Fibroblast of mammary gland (primary cell): ENCODE data around the gene SCN2B.

ENCODE experiments used
- DNase-seq: peaks from one replicate; pipeline ENCODE4 v3.0.0-alpha.2; 2010; ENCODE audit warnings: low read depth
- H3K4me3 ChIP-seq: 2 replicates; pipeline ENCODE4 v1.5.1; 2011; ENCODE audit warnings: low read depth, mild to moderate bottlenecking, low read length, moderate library complexity; ENCODE audit not compliant: control insufficient read depth
- TF ChIP-seq, protein P1 (sequence below): conservative IDR thresholded peaks from 2 replicates; pipeline ENCODE4 v1.5.1; 2011; ENCODE audit warnings: low read depth, low read length, inconsistent platforms; ENCODE audit not compliant: control insufficient read depth, insufficient read depth

The SCN2B gene

GRCh38 chr11:118145285-118146227 lies 30.9 kb downstream of the SCN2B start:
- peak; percentile 52 for DNase-seq
- H3K4me3 ChIP-seq: peak overlapping the region; percentile 42
- TF ChIP-seq, protein P1, sequence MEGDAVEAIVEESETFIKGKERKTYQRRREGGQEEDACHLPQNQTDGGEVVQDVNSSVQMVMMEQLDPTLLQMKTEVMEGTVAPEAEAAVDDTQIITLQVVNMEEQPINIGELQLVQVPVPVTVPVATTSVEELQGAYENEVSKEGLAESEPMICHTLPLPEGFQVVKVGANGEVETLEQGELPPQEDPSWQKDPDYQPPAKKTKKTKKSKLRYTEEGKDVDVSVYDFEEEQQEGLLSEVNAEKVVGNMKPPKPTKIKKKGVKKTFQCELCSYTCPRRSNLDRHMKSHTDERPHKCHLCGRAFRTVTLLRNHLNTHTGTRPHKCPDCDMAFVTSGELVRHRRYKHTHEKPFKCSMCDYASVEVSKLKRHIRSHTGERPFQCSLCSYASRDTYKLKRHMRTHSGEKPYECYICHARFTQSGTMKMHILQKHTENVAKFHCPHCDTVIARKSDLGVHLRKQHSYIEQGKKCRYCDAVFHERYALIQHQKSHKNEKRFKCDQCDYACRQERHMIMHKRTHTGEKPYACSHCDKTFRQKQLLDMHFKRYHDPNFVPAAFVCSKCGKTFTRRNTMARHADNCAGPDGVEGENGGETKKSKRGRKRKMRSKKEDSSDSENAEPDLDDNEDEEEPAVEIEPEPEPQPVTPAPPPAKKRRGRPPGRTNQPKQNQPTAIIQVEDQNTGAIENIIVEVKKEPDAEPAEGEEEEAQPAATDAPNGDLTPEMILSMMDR: peak; percentile 80

DNA sequence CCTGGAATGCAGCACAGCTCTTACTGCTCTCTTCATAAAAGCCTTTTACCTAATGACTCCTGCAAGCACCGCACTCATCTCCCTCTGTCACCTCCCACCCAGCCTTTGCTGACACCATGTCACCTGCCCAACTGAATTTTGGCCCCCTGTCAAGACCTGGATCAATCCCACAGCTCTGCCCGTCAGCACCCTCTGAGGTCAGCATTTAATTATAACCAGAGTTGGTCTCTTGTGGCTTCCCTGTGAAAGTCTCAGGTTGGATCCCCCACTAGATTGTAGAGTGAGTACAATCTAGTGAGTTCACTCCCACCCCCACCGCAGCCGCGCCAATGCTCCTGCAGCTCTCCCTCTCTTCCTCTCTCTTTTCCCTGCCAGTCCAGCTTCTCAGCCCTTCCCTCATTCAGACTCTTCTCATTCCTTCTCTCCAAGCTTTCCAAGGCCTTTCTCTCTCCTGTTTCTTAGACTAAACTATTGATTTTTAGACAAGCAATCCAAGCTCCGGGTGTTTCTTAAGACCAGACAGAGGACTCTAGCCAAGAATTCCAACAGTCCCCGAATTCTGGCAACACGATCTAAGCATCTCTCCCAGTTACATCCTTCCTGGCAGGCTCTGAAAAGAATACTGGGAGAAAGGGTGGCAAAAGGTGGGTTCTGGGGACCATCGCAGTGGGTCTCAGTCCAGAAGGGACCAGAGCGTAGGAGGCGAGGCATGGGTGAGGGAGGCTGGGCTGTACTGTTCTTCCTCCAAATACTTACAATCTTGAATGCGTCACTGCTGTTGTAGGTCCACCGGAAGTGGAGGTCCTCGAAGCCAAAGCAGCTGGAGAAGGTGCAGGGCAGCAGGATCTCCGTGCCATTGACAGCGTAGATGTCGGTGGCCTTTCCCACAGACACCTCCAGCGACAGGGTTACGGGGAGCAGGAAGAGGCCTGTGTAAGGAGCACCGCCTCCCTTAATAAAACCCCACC lies 31.9 kb downstream of the SCN2B start:
- no peak for DNase-seq
- TF ChIP-seq, protein P1: no peak
- no peak overlapping the region for H3K4me3 ChIP-seq

GRCh38 chr11:118143661-118144185 lies 32.7 kb downstream of the SCN2B start:
- DNase-seq: no peak
- no peak overlapping the region for H3K4me3 ChIP-seq
- TF ChIP-seq, protein P1: no peak

- no peak for DNase-seq
- TF ChIP-seq, protein P1: no peak
- no peak overlapping the region for H3K4me3 ChIP-seq
Observed at GRCh38 chr11:118142809-118143208, 33.6 kb downstream of the SCN2B start.

- no peak overlapping the region for H3K4me3 ChIP-seq
- peak; percentile 45 for DNase-seq
- TF ChIP-seq, protein P1: no peak
Observed at GRCh38 chr11:118142081-118142480, 34.4 kb downstream of the SCN2B start.

- TF ChIP-seq, protein P1: no peak
- H3K4me3 ChIP-seq: no peak overlapping the region
- DNase-seq: peak; percentile 7
Observed at GRCh38 chr11:118139578-118139977, 36.9 kb downstream of the SCN2B start.
